T47D (cell line): ENCODE results near the gene GPR18.

Experiments
- DNase-seq, 2 experiments: peaks; one replicate each; pipeline versions ENCODE4 v3.0.0 to v3.0.0-alpha.2; 2011 to 2012; ENCODE audit warnings: low read depth in 1 of 2, low spot score in 1 of 2
- JUND ChIP-seq: IDR thresholded peaks from 2 replicates; pipeline ENCODE4 v1.6.1; 2012; ENCODE audit warnings: low read depth
- in situ Hi-C: cut with HindIII; loops from 2 replicates; pipeline ENCODE4 v1.10.0; 2016; ENCODE audit warnings: low sequenced_read_pairs, low pct_unique_long_range_greater_than_20kb

The GPR18 gene

GRCh38 chr13:99228737-99229691, 29.2 kb downstream of the GPR18 start:
- peak in 1 of 2 experiments; percentile 42 for DNase-seq
- in situ Hi-C loops, result no loop called here
- no peak for TF ChIP-seq JUND

DNA sequence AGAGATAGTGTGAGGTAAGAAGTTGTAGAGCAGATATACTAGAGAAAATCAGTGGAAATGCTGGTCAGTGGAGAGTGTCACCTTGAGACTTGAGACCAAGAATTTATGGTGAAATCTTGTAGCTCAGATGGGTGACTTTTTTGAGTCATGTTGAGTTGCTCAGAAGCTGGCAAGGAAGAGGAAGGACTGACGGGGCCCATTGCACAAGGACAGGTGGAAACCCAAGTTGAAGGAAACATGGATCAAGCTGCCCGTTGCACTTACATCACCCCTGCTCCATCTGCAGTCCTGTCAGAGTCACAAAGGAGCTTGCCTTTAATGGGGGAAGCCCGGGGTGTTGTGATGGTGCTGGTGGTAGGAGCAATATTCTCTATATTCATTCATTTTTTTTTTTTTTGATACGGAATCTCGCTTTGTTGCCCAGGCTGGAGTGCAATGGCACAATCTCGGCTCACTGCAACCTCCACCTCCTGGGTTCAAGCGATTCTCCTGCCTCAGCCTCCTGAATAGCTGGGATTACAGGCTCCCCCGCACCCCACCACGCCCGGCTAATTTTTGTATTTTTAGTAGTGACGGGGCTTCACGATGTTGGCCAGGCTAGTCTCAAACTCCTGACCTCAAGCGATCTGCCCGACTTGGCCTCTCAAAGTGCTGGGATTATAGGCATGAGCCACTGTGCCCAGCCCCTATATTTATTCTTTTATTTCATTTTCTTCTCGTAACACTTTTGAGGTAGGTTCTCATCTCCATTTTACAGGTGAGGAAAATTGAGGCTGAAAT, 30.1 kb downstream of the GPR18 start:
- no peak for TF ChIP-seq JUND
- no peak for DNase-seq
- in situ Hi-C loops, result no loop called here

- no peak for TF ChIP-seq JUND
- no peak for DNase-seq
- in situ Hi-C loops, result no loop called here
These were observed 30.8 kb downstream of the GPR18 start for GRCh38 chr13:99227331-99227900.

GRCh38 chr13:99226513-99226912, 31.7 kb downstream of the GPR18 start:
- in situ Hi-C loops, result no loop called here
- TF ChIP-seq JUND, result no peak
- DNase-seq, result no peak

- TF ChIP-seq JUND, result no peak
- DNase-seq, result no peak
- in situ Hi-C loops, result no loop called here
These were observed 33.1 kb downstream of the GPR18 start for GRCh38 chr13:99225078-99225477.

- no peak for TF ChIP-seq JUND
- DNase-seq, result no peak
- in situ Hi-C loops, result no loop called here
These were observed 34.2 kb downstream of the GPR18 start for GRCh38 chr13:99224021-99224420.

GRCh38 chr13:99223587-99223986, 34.6 kb downstream of the GPR18 start:
- no peak for TF ChIP-seq JUND
- in situ Hi-C loops, result no loop called here
- no peak for DNase-seq

- in situ Hi-C loops, result no loop called here
- no peak for TF ChIP-seq JUND
- no peak for DNase-seq
These were observed 36.5 kb downstream of the GPR18 start for GRCh38 chr13:99221567-99222239.

DNA sequence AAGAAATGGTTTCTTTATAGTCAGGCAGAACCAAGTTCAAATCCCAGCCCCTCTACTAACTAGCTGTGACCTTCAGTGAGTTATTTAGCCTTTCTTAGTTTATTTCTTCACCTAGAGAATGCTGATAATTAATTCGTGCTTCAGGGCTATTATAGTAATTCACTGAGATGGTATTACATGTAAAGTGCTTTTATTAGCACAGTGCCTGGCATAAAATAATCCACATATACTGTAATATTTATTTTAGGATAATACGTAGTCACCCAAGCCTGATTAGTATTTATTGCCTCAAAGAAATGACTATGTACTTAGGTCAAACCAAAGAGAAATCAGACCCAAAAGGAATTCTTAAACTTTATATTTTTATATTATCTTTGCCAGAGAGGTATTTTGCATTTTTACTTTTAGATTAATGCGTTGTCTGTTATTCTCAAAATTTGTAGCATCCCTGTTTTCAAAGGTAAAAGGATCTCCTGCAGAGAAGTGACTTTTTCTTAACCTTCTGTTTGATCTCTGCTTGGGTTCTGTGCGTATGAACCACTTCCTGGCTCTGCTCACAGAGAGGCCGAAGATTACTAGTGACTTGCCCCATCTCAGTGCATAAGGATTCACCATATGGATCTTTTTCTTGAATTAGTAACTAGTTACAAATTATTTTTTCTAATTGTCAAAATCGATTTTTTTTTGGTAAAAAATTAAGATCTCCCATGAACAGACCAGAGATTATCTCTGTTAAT, 37.8 kb downstream of the GPR18 start:
- DNase-seq, result no peak
- TF ChIP-seq JUND, result no peak
- in situ Hi-C loops, result no loop called here

DNA sequence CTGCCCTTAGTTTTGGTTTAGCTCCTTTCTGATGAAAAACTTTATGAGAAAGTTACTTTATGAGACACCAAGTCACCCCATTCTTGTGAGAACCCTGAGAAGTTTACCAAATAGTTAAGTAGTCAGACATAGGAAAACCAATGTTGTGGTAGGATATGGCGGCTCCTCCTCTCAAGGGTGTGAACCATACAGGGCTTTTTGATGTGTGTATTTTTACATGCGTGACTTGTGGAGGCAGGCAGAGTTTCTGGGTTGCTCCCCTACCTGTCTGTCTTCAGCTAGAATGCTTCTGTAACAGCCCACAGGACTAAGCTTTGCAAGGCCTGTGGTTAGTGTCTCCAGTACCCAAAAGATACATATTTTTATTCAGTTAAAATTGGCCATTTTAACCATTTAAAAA, 39.2 kb downstream of the GPR18 start:
- in situ Hi-C loops, result no loop called here
- no peak for DNase-seq
- no peak for TF ChIP-seq JUND

DNA sequence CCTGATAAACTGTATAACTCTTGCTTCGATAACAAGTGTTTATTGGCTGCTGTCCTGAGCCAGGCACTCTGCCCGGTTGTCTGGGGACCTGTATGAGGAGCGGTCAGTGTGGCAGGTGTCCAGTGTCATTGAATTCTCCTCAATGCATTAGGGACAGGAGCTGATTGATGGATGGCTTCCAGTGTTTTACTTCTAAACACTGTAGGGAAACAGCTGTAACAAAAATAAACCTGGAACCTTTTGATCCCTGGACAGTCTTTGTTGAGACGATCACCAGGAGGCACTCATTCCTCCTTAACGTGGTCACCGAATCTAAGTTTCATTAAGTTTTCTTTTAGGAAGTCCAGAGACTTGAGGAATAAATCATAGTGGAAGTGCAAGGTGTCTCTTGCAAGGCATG, 39.6 kb downstream of the GPR18 start:
- DNase-seq, result no peak
- no peak for TF ChIP-seq JUND

DNA sequence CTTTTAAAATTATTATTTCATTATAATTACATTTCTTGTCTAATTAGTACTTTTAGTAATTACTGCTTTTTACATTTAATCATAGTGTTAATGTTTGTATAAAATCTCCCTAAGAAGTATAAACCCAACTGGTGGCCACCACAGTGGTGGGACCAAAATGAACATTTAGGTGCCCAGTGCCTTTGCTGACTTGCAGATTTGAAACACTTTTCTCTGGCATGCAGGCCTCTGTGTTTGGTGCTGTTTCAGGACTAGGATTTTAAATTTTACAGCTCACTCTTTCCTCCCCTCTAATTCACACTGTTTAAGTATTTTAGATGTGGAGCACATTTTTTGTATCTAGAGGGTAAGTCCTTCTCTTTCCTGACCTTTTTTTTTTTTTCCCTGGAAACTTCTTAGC, 40.1 kb downstream of the GPR18 start:
- in situ Hi-C loops, result no loop called here
- no peak for DNase-seq
- TF ChIP-seq JUND, result no peak

More for the DNA sequence above, 39.6 kb downstream of the GPR18 start:
- in situ Hi-C loops, result no loop called here
